Duodenal mucosa (tissue), 2 donors: Measurements from ENCODE around the gene SARNP.

Experiments
- H3K27ac ChIP-seq: one replicate; pipeline ENCODE4 v1.7.0; 2013; ENCODE audit warnings: low read depth, low read length
- H3K27me3 ChIP-seq, 2 donors: one replicate each; pipeline ENCODE4 v1.7.0; 2013; ENCODE audit warnings: low read length in 2 of 2, control low read depth in 1 of 2; ENCODE audit not compliant: insufficient read depth in 2 of 2, control insufficient read depth in 1 of 2
- H3K36me3 ChIP-seq, 2 donors: one replicate each; pipeline ENCODE4 v1.7.0; 2013; ENCODE audit warnings: low read length in 2 of 2, control low read depth in 1 of 2; ENCODE audit not compliant: insufficient read depth in 2 of 2, control insufficient read depth in 1 of 2
- H3K4me1 ChIP-seq, 2 donors: one replicate each; pipeline ENCODE4 v1.7.0; 2013; ENCODE audit warnings: low read length in 2 of 2, control low read depth in 1 of 2; ENCODE audit not compliant: insufficient read depth in 2 of 2, control insufficient read depth in 1 of 2
- H3K4me3 ChIP-seq, 2 donors: one replicate each; pipeline ENCODE4 v1.7.0; 2013; ENCODE audit warnings: low read length in 2 of 2, low read depth in 1 of 2
- H3K9ac ChIP-seq, 2 donors: one replicate each; pipeline ENCODE4 v1.7.0; 2013; ENCODE audit warnings: low read length in 2 of 2, low read depth in 1 of 2
- H3K9me3 ChIP-seq, 2 donors: one replicate each; pipeline ENCODE4 v1.7.0; 2013; ENCODE audit warnings: low read length in 2 of 2, control low read depth in 1 of 2; ENCODE audit not compliant: control insufficient read depth in 1 of 2

SARNP gene

DNA sequence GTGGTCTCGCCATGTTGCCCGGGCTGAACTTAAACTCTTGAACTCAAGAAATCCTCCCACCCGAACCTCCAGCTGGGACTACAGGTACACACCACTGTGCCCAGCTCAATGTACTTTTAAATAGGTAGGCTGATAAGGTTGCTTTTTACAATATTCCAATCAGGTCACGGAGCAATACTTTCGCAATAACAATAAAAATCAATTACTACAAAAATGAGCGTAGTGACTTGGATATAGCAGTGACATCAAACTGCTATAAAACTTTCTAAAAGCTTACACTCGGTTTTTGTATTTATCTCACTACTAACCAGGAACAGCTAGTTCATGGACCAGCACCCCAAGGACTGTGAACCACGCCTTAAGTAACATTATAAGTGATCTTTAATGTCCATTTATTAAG, 10.5 kb downstream of the SARNP start:
- no peak overlapping the region for H3K4me3 ChIP-seq
- peaks cover 0 to 20% of the 10 kb centered on the region in 2 donors for H3K36me3 ChIP-seq
- H3K9me3 ChIP-seq, result no peaks in the 10 kb centered on the region
- no peak overlapping the region for H3K9ac ChIP-seq
- no peaks in the 10 kb centered on the region for H3K27me3 ChIP-seq
- peaks cover 0 to under 1% of the 10 kb centered on the region in 2 donors for H3K4me1 ChIP-seq
- no peak overlapping the region for H3K27ac ChIP-seq

DNA sequence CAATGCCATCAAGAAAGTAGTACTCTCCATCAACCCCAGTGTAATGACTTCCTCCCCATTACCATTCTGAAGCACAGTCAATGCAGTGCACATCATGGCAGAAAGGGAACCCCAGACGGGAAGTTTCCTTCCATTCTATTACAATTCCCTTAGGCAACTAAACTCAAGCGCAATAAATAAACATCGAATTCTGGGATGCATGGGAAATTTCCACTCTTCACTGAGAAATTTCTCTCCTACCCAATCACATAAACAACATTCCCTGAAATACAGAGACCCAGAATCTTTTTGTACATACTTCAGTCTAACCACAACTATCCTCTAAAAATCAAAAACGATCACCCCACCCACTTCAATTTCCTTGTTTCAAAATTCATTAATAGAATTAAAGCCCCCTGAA, 20.0 kb downstream of the SARNP start:
- Histone ChIP-seq H3K27ac (no peak overlapping the region), H3K9ac (no peak overlapping the region), H3K4me1 (no peaks in the 10 kb centered on the region), H3K36me3 (peaks cover 35 to 63% of the 10 kb centered on the region in 2 donors), H3K27me3 (no peaks in the 10 kb centered on the region), H3K4me3 (no peak overlapping the region), H3K9me3 (no peaks in the 10 kb centered on the region)

DNA sequence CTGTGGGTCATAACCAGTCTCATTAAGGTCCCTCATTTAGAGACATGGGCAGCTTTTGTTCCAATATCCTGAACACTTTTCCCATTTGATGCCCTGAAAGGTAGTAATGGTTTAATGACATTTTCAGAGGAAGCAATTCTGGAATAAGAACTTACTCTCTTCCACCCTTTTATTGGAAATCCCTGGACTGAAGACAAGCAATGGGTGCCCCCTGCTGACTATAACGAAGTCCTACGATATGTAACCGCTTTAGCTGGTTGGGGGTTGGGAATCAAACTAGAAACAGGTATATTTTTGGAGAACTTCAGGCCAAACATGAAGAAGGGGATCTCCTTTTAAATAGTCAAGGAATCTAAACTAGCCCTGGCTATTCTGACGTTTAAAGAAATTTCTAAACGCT, 20.5 kb downstream of the SARNP start:
- peaks cover 35 to 63% of the 10 kb centered on the region in 2 donors for H3K36me3 ChIP-seq
- H3K9ac ChIP-seq, result no peak overlapping the region
- no peak overlapping the region for H3K4me3 ChIP-seq
- H3K9me3 ChIP-seq, result no peaks in the 10 kb centered on the region
- no peaks in the 10 kb centered on the region for H3K27me3 ChIP-seq
- H3K27ac ChIP-seq, result no peak overlapping the region
- H3K4me1 ChIP-seq, result no peaks in the 10 kb centered on the region

DNA sequence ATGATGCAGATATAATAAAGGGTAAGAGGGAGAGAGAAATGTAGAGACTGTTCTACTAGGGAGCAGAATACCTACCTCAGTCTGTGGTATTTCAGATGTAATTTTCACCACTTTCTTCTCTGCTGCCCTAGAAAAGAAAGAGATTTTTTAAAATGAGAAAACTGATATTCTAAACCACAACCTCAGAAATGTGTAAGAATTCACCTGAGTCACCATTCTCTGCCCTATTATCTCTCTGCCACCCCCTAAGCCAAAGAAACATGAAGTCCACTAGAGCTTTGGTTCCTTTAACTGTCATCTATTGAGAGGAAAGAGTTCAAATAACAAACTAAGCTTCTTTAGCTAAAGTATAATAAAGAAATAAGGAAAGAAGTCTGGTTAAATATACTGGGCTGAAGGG, 21.6 kb downstream of the SARNP start:
- H3K27me3 ChIP-seq, result no peaks in the 10 kb centered on the region

DNA sequence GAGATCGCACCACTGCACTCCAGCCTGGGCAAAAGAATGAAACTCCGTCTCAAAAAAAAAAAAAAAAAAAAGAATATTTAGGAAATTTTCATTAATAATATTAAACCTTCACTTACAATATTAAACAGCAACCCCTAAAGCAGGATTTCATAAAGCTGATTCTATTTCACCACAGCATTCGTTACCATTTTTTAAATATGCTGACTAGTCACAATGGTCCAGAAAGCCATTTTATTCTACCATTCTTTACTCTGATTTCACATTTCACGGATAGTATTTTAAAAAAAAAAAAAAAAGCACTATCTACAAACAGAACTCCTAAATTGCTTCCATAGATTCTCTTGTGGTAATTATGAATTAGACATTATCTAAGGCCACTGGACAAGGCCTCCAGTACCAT, 27.6 kb downstream of the SARNP start:
- H3K9me3 ChIP-seq, result no peaks in the 10 kb centered on the region
- no peak overlapping the region for H3K4me3 ChIP-seq
- H3K27ac ChIP-seq, result no peak overlapping the region
- H3K36me3 ChIP-seq, result peaks cover 25 to 61% of the 10 kb centered on the region in 2 donors
- no peaks in the 10 kb centered on the region for H3K27me3 ChIP-seq
- H3K4me1 ChIP-seq, result no peaks in the 10 kb centered on the region
- H3K9ac ChIP-seq, result no peak overlapping the region

More for the DNA sequence above, 21.6 kb downstream of the SARNP start:
- H3K9me3 ChIP-seq, result no peaks in the 10 kb centered on the region
- no peak overlapping the region for H3K27ac ChIP-seq
- H3K9ac ChIP-seq, result no peak overlapping the region
- peaks cover 35 to 55% of the 10 kb centered on the region in 2 donors for H3K36me3 ChIP-seq
- no peak overlapping the region for H3K4me3 ChIP-seq
- no peaks in the 10 kb centered on the region for H3K4me1 ChIP-seq

DNA sequence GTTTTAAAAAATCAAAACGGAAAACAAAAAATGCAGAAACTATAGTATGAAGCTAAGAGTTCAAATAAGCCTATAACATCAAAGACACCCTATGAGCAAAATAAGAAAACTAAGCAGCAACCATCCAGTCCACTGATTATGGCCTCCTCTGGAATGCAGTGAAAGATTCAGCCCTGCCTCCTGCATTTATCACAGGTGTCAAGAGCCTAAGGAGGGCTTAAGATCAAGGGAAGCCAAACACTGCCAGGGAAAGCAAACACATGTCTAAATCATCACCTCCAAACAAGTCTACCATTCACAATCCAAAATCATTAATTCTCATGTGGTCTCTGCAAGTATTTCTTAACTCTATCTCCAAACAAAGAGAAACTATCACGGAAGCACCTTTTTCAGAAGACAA, 28.4 kb downstream of the SARNP start:
- no peaks in the 10 kb centered on the region for H3K4me1 ChIP-seq
- peaks cover 19 to 59% of the 10 kb centered on the region in 2 donors for H3K36me3 ChIP-seq
- no peaks in the 10 kb centered on the region for H3K27me3 ChIP-seq
- H3K9ac ChIP-seq, result no peak overlapping the region
- no peak overlapping the region for H3K27ac ChIP-seq
- no peaks in the 10 kb centered on the region for H3K9me3 ChIP-seq
- H3K4me3 ChIP-seq, result no peak overlapping the region

DNA sequence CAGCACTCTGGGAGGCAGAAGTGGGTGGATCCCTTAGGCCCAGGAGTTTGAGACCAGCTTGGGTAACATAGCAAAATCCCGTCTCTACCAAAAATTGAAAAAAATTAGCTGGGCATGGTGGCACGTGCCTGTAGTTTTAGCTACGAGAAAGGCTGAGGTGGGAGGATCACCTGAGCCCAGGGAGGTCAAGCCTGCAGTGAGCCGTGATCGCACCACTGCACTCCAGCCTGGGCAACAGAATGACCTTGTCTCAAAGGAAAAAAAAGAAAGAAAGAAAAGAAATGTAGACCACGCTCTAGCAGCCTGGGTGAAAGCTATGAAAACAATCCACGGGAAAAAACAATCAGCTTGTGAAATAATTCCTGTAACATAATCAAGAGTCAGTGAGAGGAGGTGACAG, 29.0 kb downstream of the SARNP start:
- H3K27me3 ChIP-seq, result no peaks in the 10 kb centered on the region
- no peaks in the 10 kb centered on the region for H3K4me1 ChIP-seq
- no peak overlapping the region for H3K4me3 ChIP-seq
- H3K9ac ChIP-seq, result no peak overlapping the region
- no peaks in the 10 kb centered on the region for H3K9me3 ChIP-seq
- no peak overlapping the region for H3K27ac ChIP-seq
- peaks cover 17 to 59% of the 10 kb centered on the region in 2 donors for H3K36me3 ChIP-seq

DNA sequence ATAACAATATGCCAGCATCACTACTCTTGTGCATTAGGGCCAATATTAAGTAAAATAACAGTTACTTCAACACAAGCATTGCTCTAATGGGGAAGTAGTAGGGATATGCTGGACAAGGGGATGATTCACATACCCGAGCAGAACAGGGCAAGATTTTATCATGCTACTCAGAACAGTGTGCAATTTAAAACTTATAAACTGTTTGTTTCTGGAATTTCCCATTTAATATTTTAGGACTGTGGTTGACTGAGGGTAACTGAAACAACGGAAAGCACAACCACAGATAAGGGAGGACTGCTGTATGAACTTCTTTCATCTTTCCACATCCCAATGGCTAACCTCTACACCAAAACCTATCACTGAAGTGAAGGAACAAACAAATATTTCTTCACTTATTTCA, 36.8 kb downstream of the SARNP start:
- H3K27me3 ChIP-seq, result no peaks in the 10 kb centered on the region
- H3K36me3 ChIP-seq, result peaks cover 16 to 75% of the 10 kb centered on the region in 2 donors

DNA sequence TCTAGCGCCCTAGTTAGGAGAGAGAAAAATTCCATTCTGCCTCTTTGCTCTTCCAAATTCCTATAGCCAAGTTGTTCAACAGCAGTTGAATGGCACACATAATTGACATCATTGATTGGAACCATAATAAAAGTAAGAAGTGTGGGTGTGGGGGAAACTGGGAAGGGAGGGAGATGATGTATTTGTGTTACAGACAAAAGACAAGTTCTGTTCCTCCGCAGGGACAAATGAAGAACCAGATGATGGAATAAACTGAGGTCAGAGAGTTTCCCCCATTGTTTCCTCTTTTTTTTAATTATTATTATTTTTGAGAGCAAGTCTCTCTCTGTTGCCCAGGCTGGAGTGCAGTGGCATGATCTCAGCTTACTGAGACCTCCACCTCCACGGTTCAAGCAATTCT, 39.7 kb downstream of the SARNP start:
- H3K9me3 ChIP-seq, result no peaks in the 10 kb centered on the region
- no peak overlapping the region for H3K27ac ChIP-seq
- H3K36me3 ChIP-seq, result peaks cover 13 to 58% of the 10 kb centered on the region in 2 donors
- no peaks in the 10 kb centered on the region for H3K4me1 ChIP-seq
- no peak overlapping the region for H3K4me3 ChIP-seq
- no peaks in the 10 kb centered on the region for H3K27me3 ChIP-seq
- no peak overlapping the region for H3K9ac ChIP-seq

More for the DNA sequence above, 36.8 kb downstream of the SARNP start:
- Histone ChIP-seq H3K27ac (no peak overlapping the region), H3K4me1 (no peaks in the 10 kb centered on the region), H3K9me3 (no peaks in the 10 kb centered on the region), H3K9ac (no peak overlapping the region), H3K4me3 (no peak overlapping the region)

DNA sequence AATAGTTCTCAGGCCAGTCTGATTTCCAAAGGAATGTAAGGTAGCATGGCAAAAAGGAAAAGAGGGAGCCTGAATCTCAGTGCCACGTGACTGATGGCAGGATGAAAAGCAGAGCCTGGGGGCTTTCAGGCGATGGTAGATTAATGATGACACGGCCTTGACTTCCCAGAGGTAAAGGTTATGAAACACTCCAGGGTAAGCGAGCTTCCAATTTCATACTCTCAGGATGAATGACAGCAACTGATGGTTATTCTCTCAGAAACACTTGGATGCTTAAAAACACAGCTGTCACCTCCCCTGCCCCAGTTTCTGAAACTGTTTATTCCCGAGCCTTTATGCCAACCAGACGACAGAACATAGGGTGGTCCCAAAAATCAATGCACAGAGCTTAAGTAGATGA, 45.8 kb downstream of the SARNP start:
- Histone ChIP-seq H3K27me3 (no peaks in the 10 kb centered on the region), H3K4me3 (no peak overlapping the region), H3K4me1 (no peaks in the 10 kb centered on the region), H3K36me3 (peaks cover 4 to 38% of the 10 kb centered on the region in 2 donors), H3K9me3 (no peaks in the 10 kb centered on the region), H3K27ac (no peak overlapping the region), H3K9ac (no peak overlapping the region)

DNA sequence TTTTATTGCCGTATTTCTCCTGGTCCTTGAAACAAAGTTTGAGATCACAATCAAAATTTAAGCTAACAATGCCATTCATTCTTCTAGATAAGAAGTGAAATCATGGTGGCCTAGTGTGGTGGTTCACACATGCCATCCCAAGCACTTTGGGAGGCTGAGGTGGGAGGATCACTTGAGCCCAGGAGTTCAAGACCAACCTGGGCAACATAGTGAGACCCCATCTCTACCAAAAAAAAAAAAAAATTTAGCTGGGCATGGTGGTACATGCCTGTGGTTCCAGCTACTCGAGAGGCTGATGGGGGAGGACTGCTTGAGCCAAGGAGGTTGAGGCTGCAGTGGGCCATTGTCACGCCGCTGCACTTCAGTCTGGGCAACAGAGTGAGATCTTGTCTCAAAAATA, 50.4 kb downstream of the SARNP start:
- Histone ChIP-seq H3K4me3 (no peak overlapping the region), H3K27ac (no peak overlapping the region), H3K9ac (no peak overlapping the region), H3K36me3 (peaks cover 10 to 36% of the 10 kb centered on the region in 2 donors), H3K27me3 (no peaks in the 10 kb centered on the region), H3K4me1 (no peaks in the 10 kb centered on the region), H3K9me3 (no peaks in the 10 kb centered on the region)
